A673 (cell line): ENCODE data around the gene ZNF831. TPM values are rescaled to one million over a fixed set of nuclear protein-coding genes. Genes with fewer than 3 reads are reported as not detected.

ENCODE experiments used
- BruUV-seq: library from RNA; stranded (reverse); fragments of 400-500 nt; replicated peaks from 2 replicates; lab custom pipeline; 2021; lab: Mats Ljungman, UMichigan
- CTCF ChIA-PET: fragments of 300-600 bp; sonication (Branson Sonifier 250); formaldehyde crosslinking; loops from one replicate; lab custom pipeline; 2022; ENCODE audit warnings: antibody characterized with exemption; lab: Charles Lee
- POLR2A ChIA-PET: fragments of 300-600 bp; sonication (Branson Sonifier 250); formaldehyde crosslinking; loops from one replicate; lab custom pipeline; 2022; ENCODE audit warnings: antibody characterized with exemption; ENCODE audit not compliant: low non-redundant PET; lab: Charles Lee
- DNase-seq: peaks from one replicate; pipeline ENCODE4 v3.0.0-alpha.2; 2015; ENCODE audit warnings: low spot score
- H3K27ac ChIP-seq: fragments of 200-600 bp; sonication (generic); 2 replicates; pipeline ENCODE4 v1.5.1; 2016; ENCODE audit warnings: mixed run types, low read depth, mild to moderate bottlenecking, mixed read lengths, antibody characterized with exemption, low read length; ENCODE audit not compliant: poor library complexity, severe bottlenecking
- H3K27me3 ChIP-seq: fragments of 200-600 bp; sonication (generic); replicated peaks from 2 replicates; pipeline ENCODE4 v1.6.1; 2017; ENCODE audit warnings: mixed run types, low read depth, mild to moderate bottlenecking, mixed read lengths, antibody characterized with exemption, low read length; ENCODE audit not compliant: insufficient read depth, poor library complexity
- H3K36me3 ChIP-seq: fragments of 200-600 bp; sonication (generic); 2 replicates; pipeline ENCODE4 v1.6.1; 2016; ENCODE audit warnings: mixed run types, mild to moderate bottlenecking, mixed read lengths, antibody characterized with exemption, low read length; ENCODE audit not compliant: insufficient read depth, poor library complexity, severe bottlenecking
- H3K4me1 ChIP-seq: fragments of 200-600 bp; sonication (generic); 2 replicates; pipeline ENCODE4 v1.6.1; 2017; ENCODE audit warnings: mixed run types, mild to moderate bottlenecking, mixed read lengths, antibody characterized with exemption, low read length; ENCODE audit not compliant: insufficient read depth, poor library complexity, severe bottlenecking
- H3K4me3 ChIP-seq: fragments of 200-600 bp; sonication (generic); 2 replicates; pipeline ENCODE4 v1.5.1; 2016; ENCODE audit warnings: low read depth, mixed run types, mild to moderate bottlenecking, mixed read lengths, low read length; ENCODE audit not compliant: poor library complexity, severe bottlenecking
- H3K9me3 ChIP-seq: fragments of 200-600 bp; sonication (generic); 2 replicates; pipeline ENCODE4 v1.6.1; 2016; ENCODE audit warnings: mixed run types, low read depth, mild to moderate bottlenecking, mixed read lengths, antibody characterized with exemption, low read length; ENCODE audit not compliant: poor library complexity, severe bottlenecking
- EZH2 ChIP-seq: fragments of 200-600 bp; sonication (generic); IDR thresholded peaks from 2 replicates; pipeline ENCODE4 v1.6.1; 2017; ENCODE audit warnings: borderline replicate concordance, low read depth, mild to moderate bottlenecking, mixed read lengths, antibody characterized with exemption, low read length; ENCODE audit not compliant: poor library complexity, severe bottlenecking
- intact Hi-C: fragments of 100-400 bp; cut with micrococcal nuclease; formaldehyde crosslinking; loops from one replicate; pipeline ENCODE4 v1.10.0; 2022; ENCODE audit not compliant: unreplicated experiment
- total RNA-seq: library from RNA; stranded (reverse); gene quantifications from 2 replicates; pipeline ENCODE4 v1.2.3, GENCODE V29; 2021
- TF ChIP-seq, protein P1 (sequence below): fragments of 300-800, 200-600 bp; sonication (generic); conservative IDR thresholded peaks from 2 replicates; pipeline ENCODE4 v1.5.1; 2017; ENCODE audit warnings: low read depth, mild to moderate bottlenecking, antibody characterized with exemption, low read length, moderate library complexity, mixed read lengths

Gene ZNF831
- total RNA-seq, 1 experiment from 2014 or later, result not detected

DNA sequence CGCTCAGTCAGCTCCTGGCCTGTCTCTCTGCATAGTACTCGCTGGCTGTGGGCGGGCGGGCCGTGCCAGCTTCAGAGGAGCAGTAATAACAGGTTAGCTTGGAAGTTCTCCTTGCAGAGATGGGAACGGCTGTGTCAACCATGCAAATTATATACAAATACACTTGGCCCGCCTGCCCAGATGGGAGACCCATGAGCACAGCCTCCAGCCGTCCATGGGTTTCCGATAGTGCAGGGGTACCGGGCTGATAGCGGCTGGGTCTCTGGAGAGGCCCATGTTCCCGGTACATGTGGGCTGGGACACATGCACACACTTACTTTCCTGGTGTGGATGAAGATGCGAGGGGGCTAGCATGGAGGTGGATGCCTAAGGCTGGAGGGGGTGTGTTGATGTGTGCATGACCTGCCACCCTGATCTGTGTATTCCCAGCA, 12.8 kb upstream of the ZNF831 start:
- TF ChIP-seq, protein P1, sequence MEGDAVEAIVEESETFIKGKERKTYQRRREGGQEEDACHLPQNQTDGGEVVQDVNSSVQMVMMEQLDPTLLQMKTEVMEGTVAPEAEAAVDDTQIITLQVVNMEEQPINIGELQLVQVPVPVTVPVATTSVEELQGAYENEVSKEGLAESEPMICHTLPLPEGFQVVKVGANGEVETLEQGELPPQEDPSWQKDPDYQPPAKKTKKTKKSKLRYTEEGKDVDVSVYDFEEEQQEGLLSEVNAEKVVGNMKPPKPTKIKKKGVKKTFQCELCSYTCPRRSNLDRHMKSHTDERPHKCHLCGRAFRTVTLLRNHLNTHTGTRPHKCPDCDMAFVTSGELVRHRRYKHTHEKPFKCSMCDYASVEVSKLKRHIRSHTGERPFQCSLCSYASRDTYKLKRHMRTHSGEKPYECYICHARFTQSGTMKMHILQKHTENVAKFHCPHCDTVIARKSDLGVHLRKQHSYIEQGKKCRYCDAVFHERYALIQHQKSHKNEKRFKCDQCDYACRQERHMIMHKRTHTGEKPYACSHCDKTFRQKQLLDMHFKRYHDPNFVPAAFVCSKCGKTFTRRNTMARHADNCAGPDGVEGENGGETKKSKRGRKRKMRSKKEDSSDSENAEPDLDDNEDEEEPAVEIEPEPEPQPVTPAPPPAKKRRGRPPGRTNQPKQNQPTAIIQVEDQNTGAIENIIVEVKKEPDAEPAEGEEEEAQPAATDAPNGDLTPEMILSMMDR, result no peak
- TF ChIP-seq EZH2, result no peak
- Histone ChIP-seq H3K4me3 (no peak overlapping the region), H3K9me3 (no peaks in the 10 kb centered on the region), H3K36me3 (no peaks in the 10 kb centered on the region), H3K27ac (no peak overlapping the region), H3K27me3 (peaks cover 3% of the 10 kb centered on the region), H3K4me1 (no peaks in the 10 kb centered on the region)
- intact Hi-C loops, result no loop called here
- BruUV-seq, result no TSS peak
- no peak for DNase-seq
- CTCF ChIA-PET, result no interaction called here
- POLR2A ChIA-PET, result no interaction called here

DNA sequence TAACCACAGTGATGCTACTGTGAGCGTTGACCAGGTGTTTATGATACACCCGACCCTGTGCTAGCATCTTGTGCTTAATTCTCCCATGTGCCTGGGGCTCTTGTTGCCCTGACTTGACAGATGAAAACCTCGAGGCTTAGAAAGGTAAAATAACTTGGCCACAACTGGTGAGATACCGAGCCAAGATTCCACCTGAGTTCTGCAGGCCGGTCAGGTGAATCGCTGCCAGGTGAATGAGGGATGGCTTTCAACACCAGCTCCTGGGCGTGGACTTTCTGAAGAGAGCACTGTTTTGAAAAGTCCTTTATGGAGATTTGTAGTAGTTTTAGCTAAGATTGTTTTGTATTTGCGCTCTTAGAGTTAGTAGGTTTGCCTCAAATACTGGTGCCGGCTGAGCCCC, 12.2 kb upstream of the ZNF831 start:
- Histone ChIP-seq H3K27ac (no peak overlapping the region), H3K27me3 (peaks cover 3% of the 10 kb centered on the region), H3K4me1 (no peaks in the 10 kb centered on the region), H3K36me3 (no peaks in the 10 kb centered on the region), H3K9me3 (no peaks in the 10 kb centered on the region), H3K4me3 (no peak overlapping the region)
- no TSS peak for BruUV-seq
- ChIA-PET POLR2A (no interaction called here), CTCF (no interaction called here)
- no peak for DNase-seq
- intact Hi-C loops, result no loop called here
- TF ChIP-seq EZH2, result no peak
- TF ChIP-seq, protein P1, result no peak

DNA sequence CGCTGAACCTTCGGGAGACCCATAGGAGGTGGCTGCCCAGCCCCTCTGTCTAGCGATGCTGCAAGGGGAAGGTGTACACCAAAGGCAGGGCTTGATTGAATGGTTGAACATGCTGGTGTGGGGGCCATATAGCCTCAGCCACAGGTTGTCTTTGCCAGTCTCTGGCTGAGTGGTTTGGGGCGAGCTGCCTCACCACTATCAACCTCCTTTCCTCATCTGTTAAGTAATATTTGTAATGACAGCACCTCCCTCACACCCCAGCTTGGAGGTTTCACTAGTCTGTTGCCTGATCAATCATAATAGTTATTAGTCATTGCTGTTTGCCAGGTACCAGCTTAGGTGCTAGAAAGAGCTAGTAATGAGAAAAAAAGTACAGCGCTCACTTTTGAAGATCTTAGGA, 11.8 kb upstream of the ZNF831 start:
- Histone ChIP-seq H3K4me3 (no peak overlapping the region), H3K9me3 (no peaks in the 10 kb centered on the region), H3K27ac (no peak overlapping the region), H3K27me3 (no peaks in the 10 kb centered on the region), H3K36me3 (no peaks in the 10 kb centered on the region), H3K4me1 (no peaks in the 10 kb centered on the region)
- CTCF ChIA-PET, result no interaction called here
- BruUV-seq, result no TSS peak
- POLR2A ChIA-PET, result no interaction called here
- DNase-seq, result no peak
- TF ChIP-seq, protein P1, result no peak
- no peak for TF ChIP-seq EZH2
- intact Hi-C loops, result no loop called here
